DOHH2 (cell line): ENCODE measurements around the gene SUSD4.

ENCODE experiments used
- CTCF ChIP-seq: fragments of 200-600 bp; sonication (generic); IDR thresholded peaks from one replicate; pipeline ENCODE4 v1.5.1; 2014; ENCODE audit warnings: antibody characterized with exemption, mild to moderate bottlenecking, low read depth, low read length; ENCODE audit not compliant: poor library complexity, severe bottlenecking
- EZH2phosphoT487 ChIP-seq: fragments of 200-600 bp; sonication (generic); IDR thresholded peaks from 2 replicates; pipeline ENCODE4 v1.6.1; 2017; ENCODE audit warnings: borderline replicate concordance, mild to moderate bottlenecking, antibody characterized with exemption, low read length, moderate library complexity, mixed read lengths

GRCh38 chr1:223304931-223305330, 59.0 kb downstream of the SUSD4 start:
- no peak for TF ChIP-seq CTCF
- no peak for TF ChIP-seq EZH2phosphoT487
